Neural cell (in vitro differentiated cells): Measurements from ENCODE around the gene LRRC46. TPM values are rescaled to one million over a fixed set of nuclear protein-coding genes. Genes with fewer than 3 reads are reported as not detected.

ENCODE experiments used
- H2AFZ ChIP-seq: fragments of 200-600, 300-800 bp; sonication (generic), shearing (Covaris generic); 2 replicates; pipeline ENCODE4 v1.6.0; 2014; ENCODE audit warnings: low read depth, mild to moderate bottlenecking, antibody characterized with exemption, low read length, moderate library complexity
- H3F3A ChIP-seq: fragments of 200-600 bp; shearing (Covaris generic); 2 replicates; pipeline ENCODE4 v1.6.1; 2016; ENCODE audit warnings: mild to moderate bottlenecking, moderate library complexity, mixed read lengths, antibody characterized with exemption, low read length; ENCODE audit not compliant: insufficient read depth, poor library complexity, severe bottlenecking
- H3K27ac ChIP-seq: fragments of 200-600, 300-800 bp; sonication (generic), shearing (Covaris generic); 2 replicates; pipeline ENCODE4 v1.5.1; 2014; ENCODE audit warnings: mild to moderate bottlenecking, low read length, moderate library complexity
- H3K27me3 ChIP-seq: fragments of 300-800, 200-600 bp; sonication (generic), shearing (Covaris generic); 2 replicates; pipeline ENCODE4 v1.6.0; 2014; ENCODE audit warnings: mild to moderate bottlenecking, low read depth, low read length, moderate library complexity; ENCODE audit not compliant: insufficient read depth
- H3K36me3 ChIP-seq: fragments of 300-800, 200-600 bp; sonication (generic), shearing (Covaris generic); 2 replicates; pipeline ENCODE4 v1.5.1; 2014; ENCODE audit warnings: mild to moderate bottlenecking, antibody characterized with exemption, low read length, moderate library complexity; ENCODE audit not compliant: insufficient read depth
- H3K4me2 ChIP-seq: fragments of 300-800, 200-600 bp; sonication (generic), shearing (Covaris generic); 2 replicates; pipeline ENCODE4 v1.6.0; 2014; ENCODE audit warnings: mild to moderate bottlenecking, low read length
- H3K4me3 ChIP-seq: fragments of 300-800, 200-600 bp; sonication (generic), shearing (Covaris generic); 2 replicates; pipeline ENCODE4 v1.5.1; 2014; ENCODE audit warnings: mild to moderate bottlenecking, low read length, moderate library complexity
- H3K79me2 ChIP-seq: fragments of 200-600 bp; shearing (Covaris generic); replicated peaks from 2 replicates; pipeline ENCODE4 v1.6.0; 2014; ENCODE audit warnings: mild to moderate bottlenecking, low read length, moderate library complexity; ENCODE audit not compliant: insufficient read depth
- H3K9ac ChIP-seq: fragments of 300-800, 200-600 bp; sonication (generic), shearing (Covaris generic); 2 replicates; pipeline ENCODE4 v1.6.1; 2016; ENCODE audit warnings: mild to moderate bottlenecking, low read length, mixed read lengths
- H3K9me2 ChIP-seq: fragments of 200-600 bp; shearing (Covaris generic); 2 replicates; pipeline ENCODE4 v1.6.1; 2016; ENCODE audit warnings: mild to moderate bottlenecking, low read length, mixed read lengths; ENCODE audit not compliant: insufficient read depth
- H3K9me3 ChIP-seq: fragments of 200-600, 300-800 bp; sonication (generic), shearing (Covaris generic); 2 replicates; pipeline ENCODE4 v1.6.1; 2016; ENCODE audit warnings: mild to moderate bottlenecking, mixed run types, low read length, moderate library complexity, mixed read lengths
- H4K20me1 ChIP-seq: fragments of 200-600 bp; shearing (Covaris generic); 2 replicates; pipeline ENCODE4 v1.6.1; 2016; ENCODE audit warnings: mild to moderate bottlenecking, mixed run types; ENCODE audit not compliant: insufficient read depth
- EP300 ChIP-seq: fragments of 450-650 bp; conservative IDR thresholded peaks from 2 replicates; pipeline ENCODE4 v1.6.1; 2014; ENCODE audit warnings: antibody characterized with exemption, mild to moderate bottlenecking, moderate library complexity; ENCODE audit not compliant: poor library complexity, severe bottlenecking
- EZH2 ChIP-seq: fragments of 200-600, 300-800 bp; shearing (Covaris generic), sonication (generic); IDR thresholded peaks from 2 replicates; pipeline ENCODE4 v1.6.1; 2014; ENCODE audit warnings: antibody characterized with exemption, low read length, borderline replicate concordance, mild to moderate bottlenecking; ENCODE audit not compliant: insufficient read depth, poor library complexity, severe bottlenecking
- MXI1 ChIP-seq: fragments of 450-650 bp; conservative IDR thresholded peaks from 2 replicates; pipeline ENCODE4 v1.6.1; 2014; ENCODE audit warnings: antibody characterized with exemption, mild to moderate bottlenecking; ENCODE audit not compliant: poor library complexity, severe bottlenecking
- POLR2AphosphoS5 ChIP-seq: IDR thresholded peaks from 2 replicates; pipeline ENCODE4 v1.6.1; 2012
- RAD21 ChIP-seq: fragments of 450-650 bp; conservative IDR thresholded peaks from 2 replicates; pipeline ENCODE4 v1.6.1; 2014; ENCODE audit warnings: antibody characterized with exemption, mild to moderate bottlenecking, moderate library complexity
- REST ChIP-seq: IDR thresholded peaks from 2 replicates; pipeline ENCODE4 v1.6.1; 2012; ENCODE audit warnings: borderline replicate concordance
- SMC3 ChIP-seq: fragments of 450-650 bp; conservative IDR thresholded peaks from 2 replicates; pipeline ENCODE4 v1.6.1; 2014; ENCODE audit warnings: antibody characterized with exemption, mild to moderate bottlenecking, moderate library complexity; ENCODE audit not compliant: poor library complexity
- TAF1 ChIP-seq: IDR thresholded peaks from 2 replicates; pipeline ENCODE4 v1.6.1; 2012; ENCODE audit warnings: low read depth
- polyA plus RNA-seq: library from polyadenylated mRNA; depleted of rRNA; stranded (reverse); fragments of >200 nt; gene quantifications from 2 replicates; pipeline ENCODE4 v1.2.3, GENCODE V29; 2014
- TF ChIP-seq, protein P1 (sequence below): fragments of 450-650 bp; IDR thresholded peaks from 2 replicates; pipeline ENCODE4 v1.5.1; 2014; ENCODE audit warnings: antibody characterized with exemption, mild to moderate bottlenecking, moderate library complexity; ENCODE audit not compliant: poor library complexity, severe bottlenecking

LRRC46 gene
- polyA plus RNA-seq, 1 donor from 2014 or later = 0.12 TPM

DNA sequence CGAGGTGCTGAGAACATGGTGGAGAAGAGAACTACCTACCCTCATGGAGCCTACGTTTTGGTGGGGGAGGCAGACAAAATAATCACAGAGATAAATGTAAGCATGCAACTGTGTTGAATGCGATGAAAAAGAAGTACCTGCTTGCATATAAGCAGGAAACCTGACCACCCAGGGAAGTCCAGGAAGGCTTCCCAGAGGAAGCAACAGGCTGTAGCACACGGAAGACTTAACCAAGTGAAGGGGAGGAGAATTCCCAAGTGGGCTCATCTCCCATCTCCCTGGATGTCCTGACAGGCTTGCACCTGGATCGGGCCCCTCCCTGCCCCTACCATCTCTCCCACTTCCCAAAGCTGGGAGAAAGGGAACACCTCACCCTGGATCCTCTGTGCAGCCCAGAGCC is 7.6 kb downstream of the LRRC46 start:
- no peaks in the 10 kb centered on the region for H3K27me3 ChIP-seq
- H3K79me2 ChIP-seq = no peaks in the 10 kb centered on the region
- no peaks in the 10 kb centered on the region for H4K20me1 ChIP-seq
- no peaks in the 10 kb centered on the region for H3K36me3 ChIP-seq
- TF ChIP-seq SMC3 (no peak), EZH2 (no peak), REST (no peak), EP300 (no peak), POLR2AphosphoS5 (no peak), RAD21 (no peak), TAF1 (no peak), MXI1 (no peak)
- TF ChIP-seq, protein P1, sequence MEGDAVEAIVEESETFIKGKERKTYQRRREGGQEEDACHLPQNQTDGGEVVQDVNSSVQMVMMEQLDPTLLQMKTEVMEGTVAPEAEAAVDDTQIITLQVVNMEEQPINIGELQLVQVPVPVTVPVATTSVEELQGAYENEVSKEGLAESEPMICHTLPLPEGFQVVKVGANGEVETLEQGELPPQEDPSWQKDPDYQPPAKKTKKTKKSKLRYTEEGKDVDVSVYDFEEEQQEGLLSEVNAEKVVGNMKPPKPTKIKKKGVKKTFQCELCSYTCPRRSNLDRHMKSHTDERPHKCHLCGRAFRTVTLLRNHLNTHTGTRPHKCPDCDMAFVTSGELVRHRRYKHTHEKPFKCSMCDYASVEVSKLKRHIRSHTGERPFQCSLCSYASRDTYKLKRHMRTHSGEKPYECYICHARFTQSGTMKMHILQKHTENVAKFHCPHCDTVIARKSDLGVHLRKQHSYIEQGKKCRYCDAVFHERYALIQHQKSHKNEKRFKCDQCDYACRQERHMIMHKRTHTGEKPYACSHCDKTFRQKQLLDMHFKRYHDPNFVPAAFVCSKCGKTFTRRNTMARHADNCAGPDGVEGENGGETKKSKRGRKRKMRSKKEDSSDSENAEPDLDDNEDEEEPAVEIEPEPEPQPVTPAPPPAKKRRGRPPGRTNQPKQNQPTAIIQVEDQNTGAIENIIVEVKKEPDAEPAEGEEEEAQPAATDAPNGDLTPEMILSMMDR = no peak
- no peak overlapping the region for H3K9ac ChIP-seq
- peak overlapping the region; percentile 81 for H3K4me3 ChIP-seq
- no peaks in the 10 kb centered on the region for H3F3A ChIP-seq
- no peaks in the 10 kb centered on the region for H3K9me3 ChIP-seq
- H3K9me2 ChIP-seq = no peaks in the 10 kb centered on the region
- no peak overlapping the region for H2AFZ ChIP-seq
- H3K27ac ChIP-seq = no peak overlapping the region
- H3K4me2 ChIP-seq = no peak overlapping the region

DNA sequence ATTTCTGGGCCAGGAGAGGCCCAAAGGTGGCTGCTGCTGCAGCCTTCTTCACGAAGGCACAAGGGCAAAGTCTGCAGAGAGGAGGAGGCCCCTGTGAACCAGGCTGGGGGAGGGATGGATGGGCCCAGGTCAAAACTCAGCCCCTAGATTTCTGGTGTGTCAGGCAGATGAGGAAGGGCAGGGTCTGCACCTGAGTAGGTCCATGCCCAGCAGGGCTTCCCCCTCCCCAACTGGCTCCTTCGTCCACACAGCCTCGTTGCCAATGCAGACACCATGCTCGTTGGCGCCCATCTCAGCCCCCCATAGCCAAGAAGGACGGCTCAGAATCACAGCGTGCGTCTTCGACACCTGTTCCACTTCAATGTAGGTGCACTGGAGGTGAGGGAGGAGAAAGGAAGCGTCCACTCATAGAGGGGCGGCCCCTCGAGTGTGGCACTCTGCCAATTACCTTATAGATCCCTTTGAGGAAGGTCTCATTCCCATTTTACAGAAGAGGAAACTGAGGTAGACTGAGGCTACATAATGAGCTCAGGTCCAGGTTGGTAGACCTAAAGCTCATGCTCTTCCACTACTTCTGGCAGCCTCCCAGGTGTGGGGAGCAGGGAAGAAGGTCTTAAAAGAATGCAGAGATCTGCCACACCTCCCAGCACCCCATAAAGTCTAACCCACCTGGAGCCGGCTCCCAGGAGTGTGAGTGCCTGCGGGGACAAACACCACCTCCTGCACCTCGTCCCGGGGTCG is 8.7 kb downstream of the LRRC46 start:
- peaks cover 9% of the 10 kb centered on the region for H3K27me3 ChIP-seq
- H3F3A ChIP-seq = no peaks in the 10 kb centered on the region
- no peaks in the 10 kb centered on the region for H4K20me1 ChIP-seq
- no peaks in the 10 kb centered on the region for H3K9me2 ChIP-seq
- no peak overlapping the region for H3K27ac ChIP-seq
- no peaks in the 10 kb centered on the region for H3K79me2 ChIP-seq
- peak overlapping the region; percentile 80 for H3K9ac ChIP-seq
- no peak for TF ChIP-seq MXI1
- no peak for TF ChIP-seq TAF1
- no peak for TF ChIP-seq EP300
- TF ChIP-seq, protein P1 = no peak
- TF ChIP-seq REST = no peak
- TF ChIP-seq SMC3 = no peak
- no peak for TF ChIP-seq POLR2AphosphoS5
- TF ChIP-seq RAD21 = no peak
- no peak for TF ChIP-seq EZH2
- H3K4me2 ChIP-seq = peak overlapping the region; percentile 62
- H2AFZ ChIP-seq = peak overlapping the region; percentile 92
- no peaks in the 10 kb centered on the region for H3K9me3 ChIP-seq
- peak overlapping the region; percentile 81 for H3K4me3 ChIP-seq
- H3K36me3 ChIP-seq = no peaks in the 10 kb centered on the region
